A549 (cell line): ENCODE results near the gene SOX4.
A peak's percentile ranks its signal among the peaks of the same experiment; 100 is the strongest.

Experiments used
- CEBPB ChIP-seq, 2 experiments: fragments of >200 bp in 1 of 2; sonication (Bioruptor Twin) in 1 of 2; formaldehyde crosslinking in 1 of 2; IDR thresholded peaks; 2 replicates each; pipeline ENCODE4 v1.6.1; 2012 to 2016
- CHD2 ChIP-seq: fragments of 150-350 bp; IDR thresholded peaks from 2 replicates; pipeline ENCODE4 v1.6.1; 2014; ENCODE audit warnings: low read length; ENCODE audit not compliant: partially characterized antibody
- EP300 ChIP-seq, 2 experiments: fragments of >200 bp; sonication (Bioruptor Twin); formaldehyde crosslinking; IDR thresholded peaks; 2 replicates in 1 of 2; 3 replicates in 1 of 2; pipeline ENCODE4 v1.6.1; 2016 to 2017
- KDM1A ChIP-seq: fragments of 200-600 bp; sonication (generic); IDR thresholded peaks from 2 replicates; pipeline ENCODE4 v1.6.1; 2016; ENCODE audit warnings: low read depth, mild to moderate bottlenecking
- MYC ChIP-seq: IDR thresholded peaks from 2 replicates; pipeline ENCODE4 v1.6.1; 2012; ENCODE audit warnings: mild to moderate bottlenecking, inconsistent platforms, low read length, improper control_type of control experiment, borderline replicate concordance
- PHF8 ChIP-seq: fragments of 200-600 bp; sonication (generic); IDR thresholded peaks from 2 replicates; pipeline ENCODE4 v1.6.1; 2016; ENCODE audit warnings: low read depth, mild to moderate bottlenecking, antibody characterized with exemption, moderate library complexity, borderline replicate concordance
- POLR2A ChIP-seq: IDR thresholded peaks from 2 replicates; pipeline ENCODE4 v1.6.1; 2012; ENCODE audit warnings: mild to moderate bottlenecking, low read length
- RARB ChIP-seq: fragments of 250-450 bp; sonication (Bioruptor Pico); IDR thresholded peaks from 2 replicates; pipeline ENCODE4 v1.8.0; 2021; ENCODE audit warnings: mild to moderate bottlenecking, moderate library complexity
- RFX5 ChIP-seq: fragments of 450-650 bp; IDR thresholded peaks from 2 replicates; pipeline ENCODE4 v1.7.1; 2014; ENCODE audit warnings: antibody characterized with exemption, mild to moderate bottlenecking, moderate library complexity
- TF ChIP-seq, protein P1 (sequence below): fragments of >200 bp; sonication (Bioruptor Twin); formaldehyde crosslinking; IDR thresholded peaks from 3 replicates; pipeline ENCODE4 v1.5.1; 2016
- TF ChIP-seq, protein P2 (sequence below): fragments of >200 bp; sonication (Bioruptor Twin); formaldehyde crosslinking; IDR thresholded peaks from 3 replicates; pipeline ENCODE4 v1.6.1; 2016
- TF ChIP-seq, protein P3 (sequence below): fragments of 200-600 bp; sonication (generic); IDR thresholded peaks from 2 replicates; pipeline ENCODE4 v1.6.1; 2016; ENCODE audit warnings: antibody characterized with exemption, mild to moderate bottlenecking, moderate library complexity
- TF ChIP-seq, protein P4 (sequence below): IDR thresholded peaks from 2 replicates; pipeline ENCODE4 v1.6.1; 2012
- TF ChIP-seq, protein P5 (sequence below): fragments of 150-350 bp; IDR thresholded peaks from 2 replicates; pipeline ENCODE4 v1.6.1; 2014; ENCODE audit warnings: low read depth, mild to moderate bottlenecking, low read length

DNA sequence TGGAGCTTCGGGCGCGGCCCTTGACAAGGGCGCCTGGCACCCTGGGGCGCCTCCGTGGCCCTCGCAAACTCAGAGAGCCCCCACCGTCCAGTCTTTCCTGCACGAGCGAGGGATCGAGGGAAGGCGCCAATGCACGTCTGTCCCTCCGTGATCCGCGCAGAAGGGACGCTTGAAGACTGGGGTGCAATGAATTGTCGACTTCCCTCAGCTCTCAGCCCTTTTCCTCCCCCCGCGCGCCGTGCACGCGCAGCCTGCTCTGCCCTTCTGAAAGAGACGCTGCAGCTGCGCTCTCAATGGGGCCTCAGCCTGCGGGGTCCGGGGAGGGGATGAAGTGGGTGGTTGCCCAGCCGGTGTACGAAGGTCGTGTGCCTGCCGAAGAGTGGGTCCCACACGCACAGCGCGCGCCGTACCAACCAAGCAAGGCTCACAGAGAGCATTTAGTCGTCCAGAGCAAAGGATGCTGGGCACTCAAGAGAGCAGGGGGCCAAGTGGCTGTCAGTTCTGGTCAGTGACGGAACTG is 5.5 kb upstream of the SOX4 start:
- TF ChIP-seq, protein P1, sequence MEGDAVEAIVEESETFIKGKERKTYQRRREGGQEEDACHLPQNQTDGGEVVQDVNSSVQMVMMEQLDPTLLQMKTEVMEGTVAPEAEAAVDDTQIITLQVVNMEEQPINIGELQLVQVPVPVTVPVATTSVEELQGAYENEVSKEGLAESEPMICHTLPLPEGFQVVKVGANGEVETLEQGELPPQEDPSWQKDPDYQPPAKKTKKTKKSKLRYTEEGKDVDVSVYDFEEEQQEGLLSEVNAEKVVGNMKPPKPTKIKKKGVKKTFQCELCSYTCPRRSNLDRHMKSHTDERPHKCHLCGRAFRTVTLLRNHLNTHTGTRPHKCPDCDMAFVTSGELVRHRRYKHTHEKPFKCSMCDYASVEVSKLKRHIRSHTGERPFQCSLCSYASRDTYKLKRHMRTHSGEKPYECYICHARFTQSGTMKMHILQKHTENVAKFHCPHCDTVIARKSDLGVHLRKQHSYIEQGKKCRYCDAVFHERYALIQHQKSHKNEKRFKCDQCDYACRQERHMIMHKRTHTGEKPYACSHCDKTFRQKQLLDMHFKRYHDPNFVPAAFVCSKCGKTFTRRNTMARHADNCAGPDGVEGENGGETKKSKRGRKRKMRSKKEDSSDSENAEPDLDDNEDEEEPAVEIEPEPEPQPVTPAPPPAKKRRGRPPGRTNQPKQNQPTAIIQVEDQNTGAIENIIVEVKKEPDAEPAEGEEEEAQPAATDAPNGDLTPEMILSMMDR: no peak
- TF ChIP-seq, protein P2, sequence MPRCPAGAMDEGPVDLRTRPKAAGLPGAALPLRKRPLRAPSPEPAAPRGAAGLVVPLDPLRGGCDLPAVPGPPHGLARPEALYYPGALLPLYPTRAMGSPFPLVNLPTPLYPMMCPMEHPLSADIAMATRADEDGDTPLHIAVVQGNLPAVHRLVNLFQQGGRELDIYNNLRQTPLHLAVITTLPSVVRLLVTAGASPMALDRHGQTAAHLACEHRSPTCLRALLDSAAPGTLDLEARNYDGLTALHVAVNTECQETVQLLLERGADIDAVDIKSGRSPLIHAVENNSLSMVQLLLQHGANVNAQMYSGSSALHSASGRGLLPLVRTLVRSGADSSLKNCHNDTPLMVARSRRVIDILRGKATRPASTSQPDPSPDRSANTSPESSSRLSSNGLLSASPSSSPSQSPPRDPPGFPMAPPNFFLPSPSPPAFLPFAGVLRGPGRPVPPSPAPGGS: no peak
- TF ChIP-seq CHD2 (no peak), POLR2A (peak; percentile 39), RFX5 (no peak), EP300 (IDR thresholded peaks at IDR 0.05) (no peak), MYC (no peak), RARB (CRISPR knock-in tag) (no peak), KDM1A (no peak), PHF8 (no peak), CEBPB (IDR thresholded peaks at IDR 0.05) (no peak)
- TF ChIP-seq, protein P3, sequence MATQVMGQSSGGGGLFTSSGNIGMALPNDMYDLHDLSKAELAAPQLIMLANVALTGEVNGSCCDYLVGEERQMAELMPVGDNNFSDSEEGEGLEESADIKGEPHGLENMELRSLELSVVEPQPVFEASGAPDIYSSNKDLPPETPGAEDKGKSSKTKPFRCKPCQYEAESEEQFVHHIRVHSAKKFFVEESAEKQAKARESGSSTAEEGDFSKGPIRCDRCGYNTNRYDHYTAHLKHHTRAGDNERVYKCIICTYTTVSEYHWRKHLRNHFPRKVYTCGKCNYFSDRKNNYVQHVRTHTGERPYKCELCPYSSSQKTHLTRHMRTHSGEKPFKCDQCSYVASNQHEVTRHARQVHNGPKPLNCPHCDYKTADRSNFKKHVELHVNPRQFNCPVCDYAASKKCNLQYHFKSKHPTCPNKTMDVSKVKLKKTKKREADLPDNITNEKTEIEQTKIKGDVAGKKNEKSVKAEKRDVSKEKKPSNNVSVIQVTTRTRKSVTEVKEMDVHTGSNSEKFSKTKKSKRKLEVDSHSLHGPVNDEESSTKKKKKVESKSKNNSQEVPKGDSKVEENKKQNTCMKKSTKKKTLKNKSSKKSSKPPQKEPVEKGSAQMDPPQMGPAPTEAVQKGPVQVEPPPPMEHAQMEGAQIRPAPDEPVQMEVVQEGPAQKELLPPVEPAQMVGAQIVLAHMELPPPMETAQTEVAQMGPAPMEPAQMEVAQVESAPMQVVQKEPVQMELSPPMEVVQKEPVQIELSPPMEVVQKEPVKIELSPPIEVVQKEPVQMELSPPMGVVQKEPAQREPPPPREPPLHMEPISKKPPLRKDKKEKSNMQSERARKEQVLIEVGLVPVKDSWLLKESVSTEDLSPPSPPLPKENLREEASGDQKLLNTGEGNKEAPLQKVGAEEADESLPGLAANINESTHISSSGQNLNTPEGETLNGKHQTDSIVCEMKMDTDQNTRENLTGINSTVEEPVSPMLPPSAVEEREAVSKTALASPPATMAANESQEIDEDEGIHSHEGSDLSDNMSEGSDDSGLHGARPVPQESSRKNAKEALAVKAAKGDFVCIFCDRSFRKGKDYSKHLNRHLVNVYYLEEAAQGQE: no peak
- TF ChIP-seq, protein P4, sequence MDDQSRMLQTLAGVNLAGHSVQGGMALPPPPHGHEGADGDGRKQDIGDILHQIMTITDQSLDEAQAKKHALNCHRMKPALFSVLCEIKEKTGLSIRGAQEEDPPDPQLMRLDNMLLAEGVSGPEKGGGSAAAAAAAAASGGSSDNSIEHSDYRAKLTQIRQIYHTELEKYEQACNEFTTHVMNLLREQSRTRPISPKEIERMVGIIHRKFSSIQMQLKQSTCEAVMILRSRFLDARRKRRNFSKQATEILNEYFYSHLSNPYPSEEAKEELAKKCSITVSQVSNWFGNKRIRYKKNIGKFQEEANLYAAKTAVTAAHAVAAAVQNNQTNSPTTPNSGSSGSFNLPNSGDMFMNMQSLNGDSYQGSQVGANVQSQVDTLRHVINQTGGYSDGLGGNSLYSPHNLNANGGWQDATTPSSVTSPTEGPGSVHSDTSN: no peak
- TF ChIP-seq, protein P5, sequence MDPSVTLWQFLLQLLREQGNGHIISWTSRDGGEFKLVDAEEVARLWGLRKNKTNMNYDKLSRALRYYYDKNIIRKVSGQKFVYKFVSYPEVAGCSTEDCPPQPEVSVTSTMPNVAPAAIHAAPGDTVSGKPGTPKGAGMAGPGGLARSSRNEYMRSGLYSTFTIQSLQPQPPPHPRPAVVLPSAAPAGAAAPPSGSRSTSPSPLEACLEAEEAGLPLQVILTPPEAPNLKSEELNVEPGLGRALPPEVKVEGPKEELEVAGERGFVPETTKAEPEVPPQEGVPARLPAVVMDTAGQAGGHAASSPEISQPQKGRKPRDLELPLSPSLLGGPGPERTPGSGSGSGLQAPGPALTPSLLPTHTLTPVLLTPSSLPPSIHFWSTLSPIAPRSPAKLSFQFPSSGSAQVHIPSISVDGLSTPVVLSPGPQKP: no peak
